ENCODE data around the gene CRYGB. TPM values are rescaled to one million over a fixed set of nuclear protein-coding genes. Genes with fewer than 3 reads are reported as not detected.
"Not testable (repeated sequence)": the region's sequence is repeated elsewhere in the genome, so short reads cannot be mapped to it uniquely, and the experiment has no call there.

CRYGB gene
- total RNA-seq, 1 experiment from 2014 or later = not detected

DNA sequence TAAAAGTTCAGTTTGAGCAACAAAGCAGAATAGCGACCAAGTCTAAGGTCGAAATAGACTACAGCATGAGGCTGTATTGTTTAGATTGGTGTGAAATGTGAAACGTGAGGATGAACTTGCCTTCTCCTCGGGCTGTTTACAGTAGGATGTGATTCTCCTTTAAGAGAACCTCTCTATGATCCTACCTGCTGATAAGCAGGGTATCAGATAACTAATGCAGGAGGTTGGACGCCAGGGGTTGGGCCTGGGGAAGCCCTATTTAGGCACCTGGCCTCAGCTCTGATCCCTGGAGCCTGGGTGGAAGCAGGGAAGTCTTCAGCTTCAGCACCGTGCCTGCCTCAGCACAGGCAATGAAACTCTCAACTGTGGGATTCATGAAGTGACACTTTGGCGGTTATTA lies 33.0 kb downstream of the CRYGB start:
- ChIA-PET CTCF (no interaction called here), POLR2A (ENCODE audit: low non-redundant PET) (no interaction called here)
- Histone ChIP-seq H3K9me3 (ENCODE audit: low read depth, low read length, poor library complexity, severe bottlenecking) (no peaks in the 10 kb centered on the region), H3K4me1 (ENCODE audit: insufficient read depth, low read length, poor library complexity, severe bottlenecking) (no peaks in the 10 kb centered on the region), H3K36me3 (ENCODE audit: insufficient read depth, low read length, poor library complexity, severe bottlenecking) (no peaks in the 10 kb centered on the region), H3K27ac (ENCODE audit: low read depth, low read length, poor library complexity, severe bottlenecking) (no peak overlapping the region), H3K4me3 (ENCODE audit: low read depth, low read length, poor library complexity, severe bottlenecking) (no peak overlapping the region), H3K27me3 (replicated peaks; ENCODE audit: insufficient read depth, low read depth, low read length, poor library complexity) (no peaks in the 10 kb centered on the region)
- TF ChIP-seq, protein P1, sequence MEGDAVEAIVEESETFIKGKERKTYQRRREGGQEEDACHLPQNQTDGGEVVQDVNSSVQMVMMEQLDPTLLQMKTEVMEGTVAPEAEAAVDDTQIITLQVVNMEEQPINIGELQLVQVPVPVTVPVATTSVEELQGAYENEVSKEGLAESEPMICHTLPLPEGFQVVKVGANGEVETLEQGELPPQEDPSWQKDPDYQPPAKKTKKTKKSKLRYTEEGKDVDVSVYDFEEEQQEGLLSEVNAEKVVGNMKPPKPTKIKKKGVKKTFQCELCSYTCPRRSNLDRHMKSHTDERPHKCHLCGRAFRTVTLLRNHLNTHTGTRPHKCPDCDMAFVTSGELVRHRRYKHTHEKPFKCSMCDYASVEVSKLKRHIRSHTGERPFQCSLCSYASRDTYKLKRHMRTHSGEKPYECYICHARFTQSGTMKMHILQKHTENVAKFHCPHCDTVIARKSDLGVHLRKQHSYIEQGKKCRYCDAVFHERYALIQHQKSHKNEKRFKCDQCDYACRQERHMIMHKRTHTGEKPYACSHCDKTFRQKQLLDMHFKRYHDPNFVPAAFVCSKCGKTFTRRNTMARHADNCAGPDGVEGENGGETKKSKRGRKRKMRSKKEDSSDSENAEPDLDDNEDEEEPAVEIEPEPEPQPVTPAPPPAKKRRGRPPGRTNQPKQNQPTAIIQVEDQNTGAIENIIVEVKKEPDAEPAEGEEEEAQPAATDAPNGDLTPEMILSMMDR (conservative IDR thresholded peaks at IDR 0.05; ENCODE audit: low read depth, low read length) = no peak
- TF ChIP-seq EZH2 (IDR thresholded peaks at IDR 0.05; ENCODE audit: borderline replicate concordance, low read depth, low read length, poor library complexity, severe bottlenecking) = no peak
- no TSS peak for BruUV-seq (replicated peaks)
- intact Hi-C loops (cut with micrococcal nuclease; ENCODE audit: unreplicated experiment) = no loop called here
- DNase-seq (ENCODE audit: low spot score) = no peak

DNA sequence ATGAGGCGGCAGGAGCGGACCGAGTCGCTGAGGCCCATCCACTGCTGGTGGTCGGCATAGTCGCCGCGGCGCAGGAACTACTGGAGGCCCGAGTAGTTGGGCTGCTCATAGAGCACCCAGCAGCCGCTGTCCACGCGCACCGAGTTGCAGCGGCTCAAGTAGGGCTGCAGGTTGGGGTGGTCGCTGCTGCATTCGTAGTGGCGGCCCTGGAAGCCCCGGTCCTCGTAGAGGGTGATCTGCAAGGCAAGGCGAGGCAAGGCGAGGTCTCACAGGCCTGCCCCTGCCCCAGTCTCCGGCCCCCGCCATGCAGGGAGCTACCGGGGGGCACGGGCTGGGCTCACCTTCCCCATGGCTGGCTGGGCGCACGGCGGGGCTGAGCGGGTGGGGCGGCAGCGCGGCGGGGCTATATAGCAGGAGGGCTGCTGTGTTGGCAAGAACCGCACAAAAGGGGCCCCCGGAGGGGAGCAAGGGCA lies 33.6 kb downstream of the CRYGB start:
- H3K36me3 ChIP-seq (ENCODE audit: insufficient read depth, low read length, poor library complexity, severe bottlenecking); BruUV-seq (replicated peaks); H3K27me3 ChIP-seq (replicated peaks; ENCODE audit: insufficient read depth, low read depth, low read length, poor library complexity); intact Hi-C loops (cut with micrococcal nuclease; ENCODE audit: unreplicated experiment); H3K4me3 ChIP-seq (ENCODE audit: low read depth, low read length, poor library complexity, severe bottlenecking); CTCF ChIA-PET; POLR2A ChIA-PET (ENCODE audit: low non-redundant PET); H3K4me1 ChIP-seq (ENCODE audit: insufficient read depth, low read length, poor library complexity, severe bottlenecking); DNase-seq (ENCODE audit: low spot score); H3K27ac ChIP-seq (ENCODE audit: low read depth, low read length, poor library complexity, severe bottlenecking); H3K9me3 ChIP-seq (ENCODE audit: low read depth, low read length, poor library complexity, severe bottlenecking): not testable (repeated sequence)

GRCh38 chr2:208103616-208104015 lies 42.3 kb downstream of the CRYGB start:
- ChIA-PET POLR2A (ENCODE audit: low non-redundant PET) (interaction anchor here (0.5 kb wide), 1 partner anchor 194 kb away, joined by 3 read pairs; no protein-coding TSS in a partner anchor), CTCF (interaction anchor here (0.7 kb wide), 1 partner anchor 39 kb away, joined by 7 read pairs; no protein-coding TSS in a partner anchor)
- Histone ChIP-seq H3K4me3 (ENCODE audit: low read depth, low read length, poor library complexity, severe bottlenecking) (no peak overlapping the region), H3K27me3 (replicated peaks; ENCODE audit: insufficient read depth, low read depth, low read length, poor library complexity) (no peaks in the 10 kb centered on the region), H3K4me1 (ENCODE audit: insufficient read depth, low read length, poor library complexity, severe bottlenecking) (no peaks in the 10 kb centered on the region), H3K36me3 (ENCODE audit: insufficient read depth, low read length, poor library complexity, severe bottlenecking) (no peaks in the 10 kb centered on the region), H3K27ac (ENCODE audit: low read depth, low read length, poor library complexity, severe bottlenecking) (no peak overlapping the region), H3K9me3 (ENCODE audit: low read depth, low read length, poor library complexity, severe bottlenecking) (no peaks in the 10 kb centered on the region)
- intact Hi-C loops (cut with micrococcal nuclease; ENCODE audit: unreplicated experiment) = no loop called here
- no TSS peak for BruUV-seq (replicated peaks)
- no peak for DNase-seq (ENCODE audit: low spot score)
- TF ChIP-seq, protein P1 (conservative IDR thresholded peaks at IDR 0.05; ENCODE audit: low read depth, low read length) = no peak
- no peak for TF ChIP-seq EZH2 (IDR thresholded peaks at IDR 0.05; ENCODE audit: borderline replicate concordance, low read depth, low read length, poor library complexity, severe bottlenecking)
